ENCODE data around the gene NUP62. TPM values are rescaled to one million over a fixed set of nuclear protein-coding genes. Genes with fewer than 3 reads are reported as not detected.

Gene NUP62
- total and polyA plus RNA-seq, 2 experiments from 2014 or later: 35.1 to 38.5 TPM

GRCh38 chr19:49892716-49893115 is 36.6 kb downstream of the NUP62 start:
- Histone ChIP-seq H3K79me2 (ENCODE audit: insufficient read depth) (no peaks in the 10 kb centered on the region), H4K20me1 (ENCODE audit: insufficient read depth) (no peaks in the 10 kb centered on the region), H3F3A (ENCODE audit: insufficient read depth) (no peaks in the 10 kb centered on the region), H3K9ac (no peak overlapping the region), H3K4me2 (ENCODE audit: unreplicated experiment) (no peak overlapping the region), H2AFZ (no peak overlapping the region), H3K27ac (no peak overlapping the region), H3K4me3 (no peak overlapping the region), H3K36me3 (ENCODE audit: low read depth) (no peaks in the 10 kb centered on the region), H3K9me2 (ENCODE audit: insufficient read depth) (no peaks in the 10 kb centered on the region), H3K27me3 (replicated peaks; ENCODE audit: insufficient read depth) (no peaks in the 10 kb centered on the region), H3K4me1 (ENCODE audit: insufficient read depth) (peaks cover 4% of the 10 kb centered on the region; the same call in 1 of the 2 replicates), H3K9me3 (ENCODE audit: low read depth) (no peaks in the 10 kb centered on the region)
- in situ Hi-C loops (cut with MboI): no loop called here
- DNase-seq: no peak
- TF ChIP-seq EZH2 (IDR thresholded peaks at IDR 0.05; ENCODE audit: insufficient read depth, poor library complexity, severe bottlenecking): no peak
- TF ChIP-seq EZH2phosphoT487 (IDR thresholded peaks at IDR 0.05; ENCODE audit: insufficient read depth, low read depth): no peak
- WGBS, 2 experiments (ENCODE audit: low coverage in 1 of 2, low lambda C conversion rate in 2 of 2, missing lambda C conversion rate in 2 of 2): 44 to 68% methylated on average over 1 of the region's 1 CpG

DNA sequence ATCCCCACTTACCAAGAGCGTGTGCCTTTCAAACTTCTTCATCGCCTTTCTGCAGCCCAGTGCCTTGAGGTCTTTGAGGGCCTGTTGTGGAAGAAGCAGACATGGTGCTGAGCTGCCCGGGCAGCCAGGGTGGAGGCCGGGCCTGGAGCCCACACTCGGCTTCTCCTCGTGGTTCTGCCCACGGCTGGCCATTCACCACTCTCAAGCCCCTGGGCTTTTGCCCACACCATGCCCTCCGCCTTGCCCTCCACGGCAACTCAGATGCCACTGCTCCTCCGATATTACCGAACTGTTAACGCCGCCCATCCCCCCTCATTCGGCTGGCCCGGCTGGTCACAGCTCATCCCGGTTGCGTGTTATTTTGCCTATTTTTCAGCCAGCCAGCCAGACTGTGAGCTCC is 37.9 kb downstream of the NUP62 start:
- Histone ChIP-seq H3K4me3 (no peak overlapping the region), H4K20me1 (ENCODE audit: insufficient read depth) (no peaks in the 10 kb centered on the region), H3K27me3 (replicated peaks; ENCODE audit: insufficient read depth) (no peaks in the 10 kb centered on the region), H3K27ac (no peak overlapping the region), H3K79me2 (ENCODE audit: insufficient read depth) (no peaks in the 10 kb centered on the region), H3K4me2 (ENCODE audit: unreplicated experiment) (no peak overlapping the region), H3K9ac (no peak overlapping the region), H3K36me3 (ENCODE audit: low read depth) (no peaks in the 10 kb centered on the region), H3K9me3 (ENCODE audit: low read depth) (no peaks in the 10 kb centered on the region), H2AFZ (no peak overlapping the region), H3K9me2 (ENCODE audit: insufficient read depth) (no peaks in the 10 kb centered on the region), H3K4me1 (ENCODE audit: insufficient read depth) (no peaks in the 10 kb centered on the region), H3F3A (ENCODE audit: insufficient read depth) (no peaks in the 10 kb centered on the region)
- TF ChIP-seq EZH2 (IDR thresholded peaks at IDR 0.05; ENCODE audit: insufficient read depth, poor library complexity, severe bottlenecking) (no peak), EZH2phosphoT487 (IDR thresholded peaks at IDR 0.05; ENCODE audit: insufficient read depth, low read depth) (no peak)
- DNase-seq: no peak
- in situ Hi-C loops (cut with MboI): no loop called here
- 82 to 89% methylated on average over 16 to 17 of the region's 17 CpGs for WGBS, 2 experiments (ENCODE audit: low coverage in 1 of 2, low lambda C conversion rate in 2 of 2, missing lambda C conversion rate in 2 of 2)

GRCh38 chr19:49890349-49891311 is 38.7 kb downstream of the NUP62 start:
- no peak overlapping the region for H3K4me2 ChIP-seq (ENCODE audit: unreplicated experiment)
- H3K9me3 ChIP-seq (ENCODE audit: low read depth): no peaks in the 10 kb centered on the region
- no peak for TF ChIP-seq EZH2phosphoT487 (IDR thresholded peaks at IDR 0.05; ENCODE audit: insufficient read depth, low read depth)
- TF ChIP-seq EZH2 (IDR thresholded peaks at IDR 0.05; ENCODE audit: insufficient read depth, poor library complexity, severe bottlenecking): no peak
- H3F3A ChIP-seq (ENCODE audit: insufficient read depth): no peaks in the 10 kb centered on the region
- no peak overlapping the region for H2AFZ ChIP-seq
- no peak overlapping the region; the same call in 1 of the 2 replicates for H3K4me3 ChIP-seq
- H3K9ac ChIP-seq: no peak overlapping the region
- no peaks in the 10 kb centered on the region for H3K79me2 ChIP-seq (ENCODE audit: insufficient read depth)
- peak; percentile 31 for DNase-seq
- H3K27ac ChIP-seq: no peak overlapping the region
- in situ Hi-C loops (cut with MboI): no loop called here
- no peaks in the 10 kb centered on the region for H3K9me2 ChIP-seq (ENCODE audit: insufficient read depth)
- no peaks in the 10 kb centered on the region for H3K4me1 ChIP-seq (ENCODE audit: insufficient read depth)
- no peaks in the 10 kb centered on the region for H3K27me3 ChIP-seq (replicated peaks; ENCODE audit: insufficient read depth)
- H4K20me1 ChIP-seq (ENCODE audit: insufficient read depth): no peaks in the 10 kb centered on the region
- H3K36me3 ChIP-seq (ENCODE audit: low read depth): no peaks in the 10 kb centered on the region
- 16 to 19% methylated on average over 38 to 68 of the region's 69 CpGs for WGBS, 2 experiments (ENCODE audit: low coverage in 1 of 2, low lambda C conversion rate in 2 of 2, missing lambda C conversion rate in 2 of 2)

DNA sequence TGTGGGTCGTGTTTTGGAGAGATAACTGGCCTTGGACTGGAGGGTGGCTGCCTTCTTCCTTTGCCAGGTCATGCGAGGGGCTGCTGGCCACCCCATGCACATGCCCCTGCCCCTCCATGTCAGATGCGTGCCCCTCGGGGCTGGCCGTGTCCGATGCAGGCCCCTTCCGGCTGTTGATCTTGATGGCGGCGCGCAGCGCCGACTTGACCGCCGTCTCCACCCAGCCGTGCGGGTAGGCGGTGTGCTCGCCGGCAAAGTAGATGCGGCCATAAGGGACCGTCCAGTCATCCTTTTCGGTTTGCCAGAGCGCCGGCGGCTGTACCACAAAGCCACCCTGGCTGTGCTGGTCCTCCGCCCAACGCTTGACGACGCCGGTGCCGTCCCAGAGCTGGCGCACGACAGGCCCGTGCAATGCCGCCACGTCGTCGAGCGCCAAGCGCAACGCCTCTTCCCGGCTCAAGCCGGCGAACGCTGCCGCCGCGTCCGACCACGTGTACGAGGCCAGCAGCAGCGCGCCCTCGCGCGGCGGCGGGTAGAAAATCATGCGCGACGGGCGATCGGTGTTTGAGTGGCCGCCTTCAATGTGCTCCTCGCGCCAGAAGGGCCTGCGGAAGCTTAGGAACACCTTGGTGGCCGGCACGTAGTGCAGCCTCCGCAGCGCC is 39.5 kb downstream of the NUP62 start:
- Histone ChIP-seq H3K9ac (no peak overlapping the region), H3K79me2 (ENCODE audit: insufficient read depth) (no peaks in the 10 kb centered on the region), H4K20me1 (ENCODE audit: insufficient read depth) (no peaks in the 10 kb centered on the region), H3K4me1 (ENCODE audit: insufficient read depth) (no peaks in the 10 kb centered on the region), H2AFZ (no peak overlapping the region), H3K9me2 (ENCODE audit: insufficient read depth) (no peaks in the 10 kb centered on the region), H3K27ac (no peak overlapping the region), H3K27me3 (replicated peaks; ENCODE audit: insufficient read depth) (no peaks in the 10 kb centered on the region), H3K36me3 (ENCODE audit: low read depth) (no peaks in the 10 kb centered on the region), H3K4me2 (ENCODE audit: unreplicated experiment) (no peak overlapping the region), H3F3A (ENCODE audit: insufficient read depth) (no peaks in the 10 kb centered on the region), H3K4me3 (no peak overlapping the region; the same call in 1 of the 2 replicates), H3K9me3 (ENCODE audit: low read depth) (no peaks in the 10 kb centered on the region)
- WGBS, 2 experiments (ENCODE audit: low coverage in 1 of 2, low lambda C conversion rate in 2 of 2, missing lambda C conversion rate in 2 of 2): 21 to 26% methylated on average over 69 to 71 of the region's 71 CpGs
- in situ Hi-C loops (cut with MboI): no loop called here
- peak; percentile 82 for DNase-seq
- no peak for TF ChIP-seq EZH2phosphoT487 (IDR thresholded peaks at IDR 0.05; ENCODE audit: insufficient read depth, low read depth)
- no peak for TF ChIP-seq EZH2 (IDR thresholded peaks at IDR 0.05; ENCODE audit: insufficient read depth, poor library complexity, severe bottlenecking)

All from GM23248 (cell line).